OCI-LY7 (cell line): ENCODE results near the gene BRME1.

ENCODE experiments used
- EZH2phosphoT487 ChIP-seq: fragments of 200-600 bp; sonication (generic); IDR thresholded peaks from 2 replicates; pipeline ENCODE4 v1.6.1; 2018; ENCODE audit warnings: low read depth, borderline replicate concordance, mild to moderate bottlenecking, mixed run types, antibody characterized with exemption, low read length, moderate library complexity, mixed read lengths
- TF ChIP-seq, protein P1 (sequence below): fragments of 200-600 bp; sonication (generic); conservative IDR thresholded peaks from 2 replicates; pipeline ENCODE4 v1.5.1; 2014; ENCODE audit warnings: mild to moderate bottlenecking, antibody characterized with exemption, low read length, moderate library complexity, mixed read lengths

GRCh38 chr19:13906910-13907309 lies 993 bp upstream of the BRME1 start:
- TF ChIP-seq, protein P1, sequence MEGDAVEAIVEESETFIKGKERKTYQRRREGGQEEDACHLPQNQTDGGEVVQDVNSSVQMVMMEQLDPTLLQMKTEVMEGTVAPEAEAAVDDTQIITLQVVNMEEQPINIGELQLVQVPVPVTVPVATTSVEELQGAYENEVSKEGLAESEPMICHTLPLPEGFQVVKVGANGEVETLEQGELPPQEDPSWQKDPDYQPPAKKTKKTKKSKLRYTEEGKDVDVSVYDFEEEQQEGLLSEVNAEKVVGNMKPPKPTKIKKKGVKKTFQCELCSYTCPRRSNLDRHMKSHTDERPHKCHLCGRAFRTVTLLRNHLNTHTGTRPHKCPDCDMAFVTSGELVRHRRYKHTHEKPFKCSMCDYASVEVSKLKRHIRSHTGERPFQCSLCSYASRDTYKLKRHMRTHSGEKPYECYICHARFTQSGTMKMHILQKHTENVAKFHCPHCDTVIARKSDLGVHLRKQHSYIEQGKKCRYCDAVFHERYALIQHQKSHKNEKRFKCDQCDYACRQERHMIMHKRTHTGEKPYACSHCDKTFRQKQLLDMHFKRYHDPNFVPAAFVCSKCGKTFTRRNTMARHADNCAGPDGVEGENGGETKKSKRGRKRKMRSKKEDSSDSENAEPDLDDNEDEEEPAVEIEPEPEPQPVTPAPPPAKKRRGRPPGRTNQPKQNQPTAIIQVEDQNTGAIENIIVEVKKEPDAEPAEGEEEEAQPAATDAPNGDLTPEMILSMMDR = no peak
- no peak for TF ChIP-seq EZH2phosphoT487
